Epidermal melanocyte (primary cell): Measurements from ENCODE around the gene BSN.

Experiments
- DNase-seq: peaks from one replicate; pipeline ENCODE4 v3.0.0; 2011; ENCODE audit warnings: low spot score; ENCODE audit not compliant: insufficient read length

Gene BSN

DNA sequence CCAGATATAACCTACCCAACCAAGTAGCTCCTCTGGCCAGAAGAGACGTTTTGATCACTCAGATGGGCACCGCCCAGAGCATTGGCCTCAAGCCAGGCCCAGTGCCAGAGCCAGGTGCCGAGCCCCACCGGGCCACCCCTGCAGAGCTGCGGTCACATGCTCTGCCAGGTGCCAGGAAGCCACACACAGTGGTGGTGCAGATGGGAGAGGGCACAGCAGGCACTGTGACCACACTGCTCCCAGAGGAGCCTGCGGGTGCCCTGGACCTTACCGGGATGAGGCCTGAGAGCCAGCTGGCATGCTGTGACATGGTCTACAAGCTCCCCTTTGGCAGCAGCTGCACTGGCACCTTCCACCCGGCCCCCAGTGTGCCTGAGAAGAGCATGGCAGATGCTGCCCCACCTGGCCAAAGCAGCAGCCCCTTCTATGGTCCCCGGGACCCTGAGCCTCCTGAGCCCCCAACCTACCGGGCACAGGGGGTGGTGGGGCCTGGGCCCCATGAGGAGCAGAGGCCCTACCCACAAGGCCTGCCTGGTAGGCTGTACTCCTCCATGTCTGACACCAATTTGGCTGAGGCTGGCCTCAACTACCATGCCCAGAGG, 100.8 kb downstream of the BSN start:
- no peak for DNase-seq

DNA sequence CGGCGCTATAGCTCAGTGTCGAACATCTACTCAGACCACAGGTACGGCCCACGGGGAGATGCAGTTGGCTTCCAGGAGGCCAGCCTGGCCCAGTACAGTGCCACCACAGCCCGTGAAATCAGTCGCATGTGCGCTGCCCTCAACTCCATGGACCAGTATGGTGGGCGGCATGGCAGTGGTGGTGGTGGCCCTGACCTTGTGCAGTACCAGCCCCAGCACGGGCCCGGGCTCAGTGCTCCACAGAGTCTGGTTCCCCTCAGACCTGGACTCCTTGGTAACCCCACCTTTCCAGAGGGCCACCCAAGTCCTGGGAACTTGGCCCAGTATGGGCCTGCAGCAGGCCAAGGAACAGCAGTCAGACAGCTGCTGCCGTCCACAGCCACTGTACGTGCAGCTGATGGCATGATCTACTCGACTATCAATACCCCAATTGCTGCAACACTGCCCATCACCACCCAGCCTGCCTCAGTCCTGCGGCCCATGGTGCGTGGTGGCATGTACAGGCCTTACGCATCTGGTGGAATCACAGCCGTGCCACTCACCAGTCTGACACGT, 101.5 kb downstream of the BSN start:
- DNase-seq, result no peak

DNA sequence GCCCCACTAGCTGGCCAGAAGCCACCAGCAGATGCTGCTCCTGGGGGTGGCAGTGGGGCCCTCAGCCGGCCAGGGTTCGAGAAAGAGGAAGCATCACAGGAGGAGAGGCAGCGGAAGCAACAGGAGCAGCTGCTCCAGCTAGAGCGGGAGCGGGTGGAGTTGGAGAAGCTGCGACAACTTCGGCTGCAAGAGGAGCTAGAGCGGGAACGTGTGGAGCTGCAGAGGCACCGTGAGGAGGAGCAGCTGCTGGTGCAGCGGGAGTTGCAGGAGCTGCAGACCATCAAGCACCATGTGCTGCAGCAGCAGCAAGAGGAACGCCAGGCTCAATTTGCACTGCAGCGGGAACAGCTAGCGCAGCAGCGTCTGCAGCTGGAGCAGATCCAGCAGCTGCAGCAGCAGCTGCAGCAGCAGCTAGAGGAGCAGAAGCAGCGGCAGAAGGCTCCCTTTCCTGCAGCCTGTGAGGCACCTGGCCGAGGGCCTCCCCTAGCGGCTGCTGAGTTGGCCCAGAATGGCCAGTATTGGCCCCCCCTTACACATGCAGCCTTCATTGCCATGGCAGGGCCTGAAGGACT, 102.3 kb downstream of the BSN start:
- no peak for DNase-seq

DNA sequence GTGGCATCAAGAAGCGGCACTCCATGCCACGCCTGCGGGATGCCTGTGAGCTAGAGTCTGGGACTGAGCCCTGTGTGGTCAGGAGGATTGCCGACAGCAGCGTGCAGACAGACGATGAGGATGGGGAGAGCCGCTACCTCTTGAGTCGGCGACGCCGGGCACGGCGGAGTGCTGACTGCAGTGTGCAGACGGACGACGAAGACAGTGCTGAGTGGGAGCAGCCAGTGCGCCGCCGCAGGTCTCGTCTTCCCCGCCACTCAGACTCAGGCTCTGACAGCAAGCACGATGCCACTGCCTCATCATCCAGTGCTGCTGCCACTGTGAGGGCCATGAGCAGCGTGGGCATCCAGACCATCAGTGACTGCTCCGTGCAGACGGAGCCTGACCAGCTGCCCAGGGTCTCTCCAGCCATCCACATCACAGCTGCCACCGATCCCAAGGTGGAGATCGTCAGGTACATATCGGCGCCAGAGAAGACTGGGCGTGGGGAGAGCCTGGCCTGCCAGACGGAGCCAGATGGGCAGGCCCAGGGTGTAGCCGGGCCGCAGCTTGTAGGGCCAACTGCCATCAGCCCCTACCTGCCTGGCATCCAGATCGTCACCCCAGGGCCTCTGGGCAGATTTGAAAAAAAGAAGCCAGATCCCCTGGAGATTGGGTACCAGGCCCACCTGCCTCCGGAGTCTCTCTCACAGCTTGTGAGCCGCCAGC, 103.1 kb downstream of the BSN start:
- DNase-seq, result no peak

DNA sequence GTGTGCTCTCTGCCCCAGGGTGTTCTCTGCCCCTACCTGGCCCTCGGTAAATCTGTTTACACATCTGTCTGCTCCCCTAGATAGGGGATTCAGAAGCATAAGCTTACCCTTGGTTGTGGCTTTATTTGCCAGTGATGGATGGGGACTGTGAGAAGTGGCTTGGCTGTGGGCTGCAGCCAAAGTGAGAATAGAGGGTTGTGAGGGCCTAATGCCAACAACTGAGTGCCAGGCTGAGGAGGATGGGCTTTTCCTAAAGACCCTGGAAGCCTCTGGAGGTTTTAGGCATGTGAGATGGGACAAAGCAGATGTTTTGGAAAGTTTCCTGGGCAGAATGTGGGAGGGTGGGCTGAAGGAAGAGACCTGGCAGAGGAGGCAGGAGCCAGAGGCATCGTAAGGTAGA, 104.4 kb downstream of the BSN start:
- DNase-seq, result no peak

DNA sequence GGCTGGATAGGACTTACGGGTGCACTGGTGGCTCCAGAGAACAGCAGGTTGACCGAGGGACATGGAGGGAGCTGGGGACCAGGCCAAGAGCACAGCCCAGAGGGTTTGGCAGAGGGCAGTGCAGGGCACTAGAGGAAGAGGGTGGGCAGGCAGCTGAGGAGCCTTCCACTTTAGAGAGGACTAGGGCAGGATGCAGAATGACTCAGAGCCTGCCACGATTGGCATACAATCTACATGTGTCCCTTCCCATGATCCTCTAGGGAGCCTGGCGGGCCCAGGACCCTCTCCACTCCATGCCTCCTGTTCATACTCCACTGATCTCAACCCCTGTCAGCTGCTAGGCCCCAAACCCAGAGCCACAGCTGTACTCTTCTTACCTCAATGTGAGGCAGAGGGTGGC, 105.5 kb downstream of the BSN start:
- DNase-seq, result no peak

DNA sequence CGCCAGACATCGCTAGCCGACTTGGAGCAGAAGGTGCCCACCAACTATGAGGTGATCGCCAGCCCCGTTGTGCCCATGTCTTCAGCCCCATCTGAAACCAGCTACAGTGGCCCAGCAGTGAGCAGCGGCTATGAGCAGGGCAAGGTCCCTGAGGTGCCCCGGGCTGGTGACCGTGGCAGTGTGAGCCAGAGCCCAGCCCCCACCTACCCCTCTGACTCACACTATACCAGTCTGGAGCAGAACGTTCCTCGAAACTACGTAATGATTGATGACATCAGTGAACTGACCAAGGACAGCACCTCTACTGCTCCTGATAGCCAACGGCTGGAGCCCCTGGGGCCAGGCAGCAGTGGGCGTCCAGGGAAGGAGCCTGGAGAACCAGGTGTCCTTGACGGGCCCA, 107.0 kb downstream of the BSN start:
- no peak for DNase-seq

DNA sequence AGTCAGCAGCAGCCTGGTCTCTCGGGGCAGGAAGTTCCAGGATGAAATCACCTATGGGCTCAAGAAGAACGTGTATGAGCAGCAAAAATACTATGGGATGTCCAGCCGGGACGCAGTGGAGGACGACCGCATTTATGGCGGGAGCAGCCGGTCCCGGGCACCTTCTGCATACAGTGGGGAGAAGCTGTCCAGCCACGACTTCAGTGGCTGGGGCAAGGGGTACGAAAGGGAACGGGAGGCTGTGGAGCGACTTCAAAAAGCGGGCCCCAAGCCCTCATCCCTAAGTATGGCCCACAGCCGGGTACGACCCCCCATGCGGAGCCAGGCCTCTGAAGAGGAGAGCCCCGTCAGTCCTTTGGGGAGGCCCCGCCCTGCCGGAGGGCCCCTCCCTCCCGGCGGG, 107.7 kb downstream of the BSN start:
- DNase-seq, result no peak

GRCh38 chr3:49662720-49663413, 108.6 kb downstream of the BSN start:
- no peak for DNase-seq

GRCh38 chr3:49663831-49664230, 109.6 kb downstream of the BSN start:
- no peak for DNase-seq

DNA sequence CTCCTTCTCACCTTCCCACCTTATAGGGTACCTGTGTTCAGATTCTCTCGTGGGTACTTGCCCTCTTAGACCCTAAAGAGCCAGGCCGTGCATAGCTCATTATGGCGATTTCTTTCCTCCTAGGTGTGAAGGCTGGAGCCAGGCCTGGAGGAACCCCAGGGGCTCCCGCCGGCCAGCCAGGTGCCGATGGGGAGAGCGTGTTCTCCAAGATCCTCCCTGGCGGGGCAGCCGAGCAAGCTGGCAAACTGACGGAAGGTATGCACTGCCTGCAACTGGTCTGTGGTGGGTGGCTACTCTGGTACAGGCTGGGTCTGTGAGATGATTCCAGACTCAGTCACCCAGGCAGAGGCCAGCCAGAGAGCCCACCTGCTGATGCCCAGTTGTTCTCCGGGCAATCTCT, 110.0 kb downstream of the BSN start:
- DNase-seq, result no peak

DNA sequence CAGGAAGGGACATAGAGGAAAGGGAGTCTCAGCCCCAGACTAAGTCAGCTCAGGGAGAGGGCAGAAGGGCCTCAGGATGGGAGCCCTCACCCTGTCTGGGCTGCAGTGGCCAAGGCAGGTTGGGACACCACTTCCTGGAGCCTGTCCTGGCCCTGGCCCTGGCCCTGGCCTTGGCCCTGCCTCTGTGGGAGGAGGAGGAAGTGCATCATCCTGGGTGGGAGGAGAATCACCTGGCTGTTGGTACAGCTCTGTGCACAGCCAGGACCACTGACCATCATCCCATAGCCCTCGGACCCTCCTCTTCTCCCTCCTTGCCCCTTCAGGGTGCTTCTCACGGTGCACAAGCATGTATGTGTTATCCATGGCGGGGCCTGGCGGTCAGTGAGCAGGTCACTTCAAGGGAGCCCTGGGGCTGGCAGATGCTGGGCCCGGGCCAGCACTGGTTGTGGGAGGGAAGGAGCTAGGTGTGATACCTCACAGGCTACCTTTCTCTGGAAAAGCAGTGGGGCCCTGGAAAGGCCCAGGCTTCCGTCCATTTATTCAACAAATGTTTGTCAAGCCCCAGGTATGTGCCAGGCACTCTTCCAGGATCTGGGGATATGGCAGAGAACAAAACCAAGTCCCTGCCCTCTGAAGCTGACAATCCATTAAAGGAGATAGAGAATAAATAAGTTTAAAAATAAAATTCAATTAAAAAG, 111.7 kb downstream of the BSN start:
- DNase-seq, result no peak

DNA sequence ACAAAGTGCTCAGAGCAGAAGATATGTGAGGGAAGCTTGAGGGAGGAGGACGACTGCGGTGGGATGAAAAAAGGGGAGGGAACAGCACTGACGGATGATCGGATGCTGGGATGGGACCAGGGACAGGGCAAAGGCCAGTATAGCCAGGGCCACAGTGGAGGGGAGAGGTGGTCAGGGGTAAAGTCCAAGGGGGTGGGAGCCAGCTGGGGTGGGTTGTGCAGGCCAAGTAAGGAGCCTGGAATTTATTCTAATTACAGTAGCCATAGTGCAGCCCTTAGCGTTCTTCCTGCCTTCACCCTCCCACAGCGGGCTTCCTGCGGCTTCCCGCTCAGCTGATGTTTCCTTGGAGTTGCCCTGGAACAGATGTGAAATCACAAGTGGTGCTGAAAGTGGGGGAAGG, 112.3 kb downstream of the BSN start:
- no peak for DNase-seq

DNA sequence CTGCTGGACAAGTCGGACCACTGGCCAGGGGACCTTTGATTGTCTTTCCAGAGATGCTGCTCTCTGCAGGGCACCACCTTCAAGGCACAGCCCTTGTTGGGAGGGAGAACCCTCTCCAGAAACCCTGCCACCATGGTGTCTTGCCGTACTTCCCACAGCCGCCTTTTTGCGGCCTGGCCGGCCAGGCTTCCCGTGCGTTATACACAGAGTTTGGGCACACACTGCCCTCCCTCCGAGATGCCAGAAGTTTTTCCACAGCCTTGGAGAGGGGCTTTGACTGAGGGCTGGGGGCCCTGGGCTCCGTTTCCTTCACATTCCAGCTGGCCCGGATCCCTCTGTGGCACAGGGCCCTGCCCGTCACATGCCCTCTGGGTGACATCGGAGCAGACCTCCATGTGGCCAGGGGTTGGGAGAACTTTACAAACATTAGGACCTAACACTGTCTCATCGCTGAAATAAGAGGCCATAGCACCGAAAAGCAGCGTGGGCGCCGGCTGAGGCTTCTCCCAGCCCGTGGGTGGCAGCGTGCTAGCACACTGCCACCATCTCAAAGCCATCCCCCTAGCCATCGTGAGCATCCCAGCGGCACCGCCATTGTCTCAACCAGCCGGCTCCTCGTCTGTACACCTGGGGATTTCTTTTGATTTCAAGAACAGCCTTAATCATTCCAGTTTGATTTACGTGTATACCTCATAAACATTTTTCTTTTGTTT, 113.6 kb downstream of the BSN start:
- DNase-seq, result no peak

- DNase-seq, result peak; percentile 39
Measured at GRCh38 chr3:49668414-49668797, 114.1 kb downstream of the BSN start.

GRCh38 chr3:49668861-49669260, 114.6 kb downstream of the BSN start:
- no peak for DNase-seq

GRCh38 chr3:49669352-49669751, 115.1 kb downstream of the BSN start:
- no peak for DNase-seq

DNA sequence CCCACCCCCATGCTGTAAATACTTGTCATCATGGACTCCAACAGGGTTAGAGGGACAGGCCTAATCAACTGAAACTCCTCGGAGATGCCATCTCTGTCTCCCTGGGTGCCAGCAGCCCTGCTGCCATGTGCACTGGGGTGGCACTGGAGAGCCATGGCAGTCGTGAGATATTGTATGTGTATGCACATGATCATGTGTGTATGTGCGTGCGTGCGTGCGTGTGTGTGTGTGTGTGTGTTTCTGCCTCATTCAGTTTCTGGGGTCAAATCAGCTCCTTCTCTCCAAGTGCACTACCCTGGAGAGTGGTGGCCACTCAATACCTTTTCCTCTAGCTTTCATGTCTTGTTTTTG, 116.6 kb downstream of the BSN start:
- no peak for DNase-seq

DNA sequence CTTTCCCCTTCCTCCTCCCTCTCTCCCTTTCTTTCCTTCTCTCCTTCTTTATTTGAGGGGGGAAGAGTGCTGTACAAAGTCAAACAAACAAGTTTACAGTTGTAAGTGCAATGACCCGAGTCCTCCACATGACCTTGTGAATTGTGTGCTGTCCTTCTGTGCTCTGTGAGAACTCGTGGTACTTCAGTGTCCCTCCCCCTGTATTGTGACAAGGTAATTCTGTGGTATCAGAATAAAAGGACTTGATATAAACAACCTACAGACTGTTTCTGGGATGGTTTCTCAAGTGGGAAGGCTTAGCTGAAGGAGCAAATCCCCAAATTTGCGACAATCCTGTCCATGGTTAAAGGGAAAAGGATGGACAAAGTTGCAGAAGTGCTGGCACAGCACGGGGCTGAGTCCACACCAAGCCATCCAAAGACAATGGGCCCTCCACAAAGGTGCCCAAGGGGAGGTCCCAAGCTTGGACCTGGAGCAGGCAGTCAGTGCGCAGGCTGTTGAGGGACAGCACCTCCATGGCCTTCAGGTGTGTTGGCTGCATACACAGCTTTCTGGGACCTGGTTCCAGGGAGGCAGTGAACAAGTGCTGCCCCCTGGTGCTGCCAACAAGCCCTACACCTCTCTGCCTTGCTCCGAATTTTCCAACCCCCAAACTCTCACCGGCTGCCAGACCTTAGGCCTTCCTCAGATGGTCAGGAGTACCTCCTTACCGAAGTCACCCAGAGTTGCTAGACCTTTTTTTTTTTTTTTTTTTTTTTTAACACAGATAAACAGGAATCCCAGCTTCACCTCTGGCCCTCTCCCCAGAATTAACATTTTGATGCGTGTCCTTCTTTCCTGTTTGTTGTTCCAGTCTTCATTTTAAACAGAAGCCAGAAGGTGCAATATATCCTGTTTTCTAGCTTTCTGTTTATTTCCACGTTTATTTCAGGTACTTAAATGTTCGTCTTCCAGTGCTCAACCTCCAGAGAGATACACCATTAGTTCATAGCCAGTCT, 117.3 kb downstream of the BSN start:
- peak; percentile 82 for DNase-seq
